NT2/D1 (cell line): ENCODE results near the gene KLHL15.

Source experiments
- SUZ12 ChIP-seq: IDR thresholded peaks from 2 replicates; pipeline ENCODE4 v1.6.1; 2011; ENCODE audit not compliant: insufficient read length, insufficient read depth; ENCODE audit errors: extremely low read depth
- YY1 ChIP-seq: IDR thresholded peaks from 2 replicates; pipeline ENCODE4 v1.6.1; 2011; ENCODE audit not compliant: insufficient read length, insufficient read depth

DNA sequence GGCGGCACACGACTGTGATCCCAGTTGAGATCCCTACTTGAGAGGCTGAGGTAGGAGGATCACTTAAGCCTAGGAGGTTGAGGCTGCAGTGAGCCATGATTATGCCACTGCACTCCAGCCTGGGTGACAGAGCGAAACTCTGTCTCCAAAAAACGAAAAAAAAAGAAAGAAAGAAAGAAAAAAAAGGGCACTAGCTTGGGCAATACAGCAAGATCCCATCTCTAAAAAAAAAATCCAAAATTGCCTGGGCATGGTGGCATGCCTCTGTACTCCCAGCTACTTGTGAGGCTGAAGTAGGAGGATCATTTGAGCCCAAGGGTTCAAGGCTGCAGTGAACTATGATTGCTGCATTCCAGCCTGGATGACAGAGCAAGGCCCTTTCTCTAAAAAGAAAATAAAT is 10.7 kb upstream of the KLHL15 start:
- TF ChIP-seq YY1 (no peak), SUZ12 (no peak)
